GM13976 (cell line): ENCODE measurements around the gene KLRF2.

Experiments used
- DNase-seq: peaks from one replicate; pipeline ENCODE4 v3.0.0; 2012; ENCODE audit warnings: low spot score
- in situ Hi-C: fragments of 300-500 bp; cut with MboI; formaldehyde crosslinking; loops from one replicate; pipeline ENCODE4 v1.12.0; 2022; ENCODE audit warnings: low sequenced_read_pairs, mixed read lengths, inconsistent platforms; ENCODE audit not compliant: unreplicated experiment
- TF ChIP-seq, protein P1 (sequence below): IDR thresholded peaks from 2 replicates; pipeline ENCODE4 v1.5.1; 2012; ENCODE audit warnings: borderline replicate concordance, mild to moderate bottlenecking; ENCODE audit not compliant: insufficient read depth; ENCODE audit errors: extremely low read depth, missing control alignments, control extremely low read depth

Gene KLRF2

GRCh38 chr12:9941838-9942237, 60.5 kb downstream of the KLRF2 start:
- TF ChIP-seq, protein P1, sequence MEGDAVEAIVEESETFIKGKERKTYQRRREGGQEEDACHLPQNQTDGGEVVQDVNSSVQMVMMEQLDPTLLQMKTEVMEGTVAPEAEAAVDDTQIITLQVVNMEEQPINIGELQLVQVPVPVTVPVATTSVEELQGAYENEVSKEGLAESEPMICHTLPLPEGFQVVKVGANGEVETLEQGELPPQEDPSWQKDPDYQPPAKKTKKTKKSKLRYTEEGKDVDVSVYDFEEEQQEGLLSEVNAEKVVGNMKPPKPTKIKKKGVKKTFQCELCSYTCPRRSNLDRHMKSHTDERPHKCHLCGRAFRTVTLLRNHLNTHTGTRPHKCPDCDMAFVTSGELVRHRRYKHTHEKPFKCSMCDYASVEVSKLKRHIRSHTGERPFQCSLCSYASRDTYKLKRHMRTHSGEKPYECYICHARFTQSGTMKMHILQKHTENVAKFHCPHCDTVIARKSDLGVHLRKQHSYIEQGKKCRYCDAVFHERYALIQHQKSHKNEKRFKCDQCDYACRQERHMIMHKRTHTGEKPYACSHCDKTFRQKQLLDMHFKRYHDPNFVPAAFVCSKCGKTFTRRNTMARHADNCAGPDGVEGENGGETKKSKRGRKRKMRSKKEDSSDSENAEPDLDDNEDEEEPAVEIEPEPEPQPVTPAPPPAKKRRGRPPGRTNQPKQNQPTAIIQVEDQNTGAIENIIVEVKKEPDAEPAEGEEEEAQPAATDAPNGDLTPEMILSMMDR, result no peak
- DNase-seq, result no peak
- in situ Hi-C loops, result no loop called here

- in situ Hi-C loops, result no loop called here
- TF ChIP-seq, protein P1, result no peak
- no peak for DNase-seq
These were observed 62.0 kb downstream of the KLRF2 start for GRCh38 chr12:9943240-9943639.

DNA sequence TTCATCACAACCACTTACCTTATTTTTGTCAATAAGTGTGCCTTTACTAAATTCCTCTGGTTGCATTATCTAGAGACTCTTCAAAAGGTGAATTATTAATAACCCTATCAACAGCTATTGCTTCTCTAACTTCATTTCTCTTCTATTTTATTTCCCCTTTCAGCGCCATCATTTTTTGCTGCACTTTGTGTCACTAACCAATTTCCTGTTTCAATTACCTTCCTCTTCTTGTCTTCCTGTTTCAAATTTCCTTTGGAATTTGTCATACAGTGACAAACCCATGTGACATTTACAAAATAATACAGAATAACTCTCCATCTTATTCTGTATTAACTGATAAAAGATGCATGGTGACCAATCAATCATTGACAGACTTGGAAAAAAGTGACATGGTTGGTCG, 63.1 kb downstream of the KLRF2 start:
- no peak for DNase-seq
- in situ Hi-C loops, result no loop called here
- TF ChIP-seq, protein P1, result no peak
